ENCODE results near the gene SPON1.

The SPON1 gene

DNA sequence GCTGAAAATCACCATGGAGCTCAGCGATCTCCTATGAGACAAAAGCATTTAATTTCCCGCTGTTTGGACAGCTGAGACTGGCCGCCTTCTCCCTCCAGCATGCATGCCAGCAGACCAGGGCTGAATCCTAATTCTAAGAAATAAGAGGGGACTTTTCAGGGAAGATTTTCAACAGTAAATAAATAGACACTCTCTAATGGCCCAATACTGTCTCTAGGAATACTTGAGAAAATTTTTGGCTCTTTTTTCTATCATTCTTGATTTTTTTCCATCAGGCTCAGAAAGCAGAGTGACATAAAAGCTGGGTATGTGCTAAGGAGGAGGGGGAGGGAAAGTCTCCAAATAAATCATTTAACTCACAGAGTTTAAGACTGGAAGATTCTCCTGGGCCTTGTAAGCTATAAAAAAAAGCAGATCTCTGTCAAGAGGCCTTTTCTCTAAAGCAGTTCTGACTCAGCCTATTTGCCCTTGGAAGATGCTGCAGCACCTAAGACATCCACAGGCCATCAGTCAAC is 17.6 kb upstream of the SPON1 start:
- DNase-seq = no peak

DNA sequence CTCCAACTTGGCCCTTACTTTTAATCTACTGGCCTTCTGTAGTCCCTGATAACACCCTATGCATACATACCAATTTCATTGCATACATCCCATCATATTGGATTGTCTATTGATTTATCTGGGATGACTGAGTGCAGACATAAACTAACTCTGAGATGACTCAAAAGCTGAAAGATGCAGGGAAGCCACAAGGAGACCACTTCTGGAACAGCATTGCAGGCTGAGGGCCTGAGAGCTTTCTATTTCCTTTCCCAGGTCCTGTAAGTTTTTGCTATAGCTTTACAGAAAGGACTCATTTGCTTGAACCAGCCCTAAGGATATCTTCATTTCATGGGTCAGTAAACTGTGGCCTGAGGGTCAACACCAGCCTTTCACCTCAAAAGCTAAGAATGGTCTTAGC is 15.1 kb upstream of the SPON1 start:
- no peak for DNase-seq

DNA sequence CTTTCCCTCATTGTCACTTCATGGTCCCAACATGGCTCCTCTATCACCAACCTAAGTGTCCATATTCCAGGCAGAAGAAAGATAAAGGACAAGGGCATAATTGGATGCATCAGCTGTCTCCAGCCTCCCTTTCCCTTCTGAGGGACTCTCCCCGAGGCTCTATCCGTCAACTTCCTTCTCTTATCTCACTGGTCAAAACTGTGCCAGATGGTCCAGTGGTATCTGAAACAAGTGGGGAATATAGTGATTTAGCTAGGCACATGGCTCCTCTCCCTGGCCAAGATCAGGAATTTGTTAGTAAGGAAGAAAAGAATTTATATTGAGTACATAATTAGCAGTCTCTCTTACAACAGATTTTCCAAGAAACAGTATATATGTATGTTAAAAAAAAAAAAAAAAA is 12.6 kb upstream of the SPON1 start:
- DNase-seq = no peak

DNA sequence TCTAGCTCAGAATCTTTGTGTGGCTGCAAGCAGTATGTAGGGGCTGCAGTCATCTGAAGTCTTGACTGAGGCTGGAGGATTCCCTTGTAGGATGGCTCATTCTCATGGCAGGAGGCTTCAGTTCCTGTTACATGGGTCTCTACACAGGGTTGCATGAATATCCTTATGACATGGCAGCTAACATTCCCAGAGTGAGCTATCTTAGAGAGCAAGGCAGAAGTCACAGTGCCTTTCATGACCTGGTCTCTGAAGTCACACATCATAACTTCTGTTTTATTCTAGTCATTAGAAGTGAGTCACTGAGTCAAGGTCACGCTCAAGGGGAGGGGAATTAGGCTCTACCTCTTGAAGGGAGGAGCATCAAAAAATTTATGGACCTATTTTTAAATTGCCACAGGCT is 10.3 kb upstream of the SPON1 start:
- DNase-seq = no peak

DNA sequence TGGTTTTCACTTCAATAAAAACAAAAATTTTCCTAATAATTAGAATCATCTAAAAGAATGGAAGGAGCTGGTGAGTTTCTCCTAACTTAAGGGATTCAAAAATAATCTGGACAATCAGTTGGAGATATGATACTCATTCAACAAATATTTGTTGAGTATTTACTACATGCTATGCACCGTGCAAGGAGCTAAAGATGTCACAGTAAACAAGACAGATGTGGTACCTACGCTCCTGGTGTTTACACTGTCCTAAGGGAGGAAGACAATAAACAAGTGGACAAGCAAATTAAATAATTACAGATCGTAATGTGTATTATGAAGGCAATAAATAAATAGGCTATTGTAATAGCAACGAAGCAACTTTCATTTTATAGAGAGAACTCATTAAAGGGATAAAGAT is 9.9 kb upstream of the SPON1 start:
- no peak for DNase-seq

DNA sequence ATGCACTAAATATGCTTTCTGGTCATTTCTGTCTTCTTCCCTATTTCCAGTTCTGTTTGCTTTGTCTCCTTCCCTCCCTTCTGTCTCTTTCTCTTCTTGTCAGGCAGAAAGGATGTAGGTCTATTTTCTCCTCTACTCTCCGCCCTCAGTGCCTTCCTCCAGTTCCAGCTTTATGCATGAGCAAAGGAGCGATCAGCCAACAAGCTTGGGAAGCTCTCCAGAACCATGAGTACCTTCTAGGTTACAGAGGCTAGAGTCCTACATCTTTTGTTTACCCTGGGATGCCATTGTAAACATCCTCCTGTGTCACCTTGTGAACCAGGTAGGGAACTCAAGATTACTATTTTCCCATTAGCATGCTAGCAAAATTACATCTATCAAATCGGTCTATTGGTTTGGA is 7.9 kb upstream of the SPON1 start:
- no peak for DNase-seq

DNA sequence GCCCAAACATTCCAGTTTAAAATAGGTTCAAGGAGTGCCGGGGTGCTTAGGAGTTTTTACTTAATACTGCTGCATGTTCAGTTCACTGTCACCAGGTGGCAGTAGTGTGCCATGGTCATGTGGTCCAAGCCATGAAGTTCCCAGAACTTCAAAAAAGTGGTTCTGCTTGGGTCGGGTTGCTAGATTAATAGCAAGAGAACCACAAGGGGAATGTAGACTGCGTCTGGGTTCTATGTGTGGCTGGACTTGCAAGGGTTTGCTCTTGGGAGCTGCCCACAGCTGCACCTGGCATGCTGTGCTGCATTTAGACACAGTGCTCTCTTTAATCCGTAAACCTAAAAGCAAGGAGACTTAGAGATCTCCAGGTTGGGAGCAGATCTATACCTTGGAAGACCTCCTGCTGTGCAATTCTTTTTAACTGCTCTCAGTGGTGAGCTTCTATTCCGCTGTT is 6.5 kb upstream of the SPON1 start:
- no peak for DNase-seq

DNA sequence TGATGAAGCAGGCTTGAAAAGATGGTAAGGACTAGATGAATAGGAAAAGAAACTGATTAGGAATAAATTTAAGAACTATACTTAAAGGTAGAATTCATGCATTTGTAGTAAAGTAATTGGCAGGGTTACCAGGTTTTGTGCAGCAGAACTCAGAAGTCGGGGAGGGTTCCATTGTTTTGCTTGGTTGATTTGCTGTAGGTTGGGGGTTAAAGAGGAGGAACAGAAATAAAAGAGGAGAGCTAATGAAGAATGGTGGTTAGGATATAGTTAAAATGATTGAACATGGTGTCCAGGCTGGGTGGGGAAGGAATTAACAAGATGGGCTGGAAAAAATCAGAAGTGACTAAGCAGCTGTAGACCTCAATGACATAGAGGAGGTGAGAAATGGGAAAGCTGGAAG is 5.5 kb upstream of the SPON1 start:
- no peak for DNase-seq

DNA sequence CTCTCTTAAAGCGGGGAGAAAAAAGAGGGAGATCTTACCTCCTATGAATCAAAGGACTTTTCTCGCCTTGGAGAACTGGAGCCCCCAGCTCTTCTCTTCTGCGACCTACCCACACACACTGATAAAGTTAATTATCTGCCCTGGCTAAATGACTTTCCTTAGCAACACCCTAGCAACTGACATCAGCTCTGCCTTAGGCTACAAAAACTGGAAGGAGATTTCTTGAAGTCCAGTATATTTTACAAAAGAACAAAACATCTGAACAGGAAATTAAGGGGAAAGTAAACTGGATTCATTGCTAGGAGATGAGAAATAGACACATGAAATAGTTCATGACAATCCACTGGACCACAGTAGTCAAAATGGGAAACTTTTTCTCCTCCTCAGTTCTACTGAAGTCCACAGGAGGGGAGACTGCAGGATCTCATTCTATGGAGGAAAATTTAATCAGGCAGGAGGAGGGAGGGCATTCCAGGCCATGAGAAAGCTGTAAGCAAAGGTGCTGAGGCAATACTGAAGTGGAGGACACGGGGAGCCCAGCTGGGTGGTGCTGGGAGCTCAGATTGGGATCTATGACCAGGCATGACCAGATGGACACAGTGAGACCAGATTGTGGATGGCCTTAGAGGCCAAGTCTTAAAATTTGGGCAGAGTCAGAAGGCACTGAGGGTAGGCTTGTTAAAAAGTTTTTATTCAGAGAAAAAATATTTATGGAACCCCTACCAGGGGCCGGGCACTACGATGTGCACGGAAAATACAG is 3.7 kb upstream of the SPON1 start:
- no peak for DNase-seq

DNA sequence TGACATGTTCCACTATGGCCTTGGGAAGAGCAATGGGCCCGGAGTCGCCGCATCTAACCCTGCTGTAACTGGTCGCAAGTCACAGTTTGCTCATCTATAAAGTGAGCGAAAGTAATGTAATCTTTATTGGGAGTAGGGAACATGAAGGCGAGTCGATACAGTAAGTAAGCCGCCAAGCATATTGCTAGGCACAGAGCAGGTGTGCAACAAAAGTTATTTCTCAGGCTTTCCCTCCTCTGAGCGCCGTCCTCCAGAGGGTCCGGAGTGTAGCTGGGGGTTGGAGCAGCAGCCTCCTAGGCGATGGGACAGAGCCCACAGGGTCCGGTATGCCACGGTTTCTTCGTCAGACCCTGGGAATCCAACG is 343 bp upstream of the SPON1 start:
- DNase-seq = no peak

DNA sequence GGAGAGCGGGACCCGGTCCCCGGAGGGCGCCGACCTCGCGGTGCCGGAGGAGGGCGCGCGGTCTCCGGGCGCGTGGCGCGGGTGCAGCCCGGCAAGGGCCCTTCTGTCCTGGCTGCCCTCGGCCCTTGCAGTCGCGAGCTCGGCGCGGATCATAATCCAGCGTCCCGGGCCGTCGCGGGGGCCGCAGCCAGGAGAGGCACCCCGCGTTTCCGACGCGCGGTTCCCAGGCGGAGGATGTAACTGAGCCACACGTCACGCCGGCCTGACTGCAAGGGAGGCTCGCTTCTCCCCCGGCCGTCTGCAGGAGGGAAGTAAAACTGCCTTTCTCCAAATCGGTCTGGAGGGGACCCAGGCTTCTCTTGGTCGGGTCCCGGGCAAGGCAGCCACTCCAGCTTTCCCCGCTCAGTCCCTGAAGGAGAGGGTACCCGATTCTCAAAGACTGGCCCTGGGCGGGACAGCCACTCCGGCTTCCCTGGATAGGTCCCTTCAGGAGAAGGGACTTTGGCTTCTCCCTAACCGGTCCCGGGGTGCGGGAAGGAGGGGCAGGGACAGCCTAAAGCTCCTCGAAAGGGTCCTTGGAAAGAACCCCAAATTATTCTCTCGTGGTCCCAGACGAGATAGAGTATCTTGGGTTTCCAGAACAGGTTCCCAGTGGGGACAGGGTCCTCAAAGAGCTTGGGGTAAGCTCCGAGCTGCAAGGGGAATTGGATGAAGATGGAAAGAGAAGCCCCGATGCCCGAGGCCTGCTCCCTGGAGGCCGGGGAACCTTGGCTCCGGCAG is 836 bp downstream of the SPON1 start:
- no peak for DNase-seq

DNA sequence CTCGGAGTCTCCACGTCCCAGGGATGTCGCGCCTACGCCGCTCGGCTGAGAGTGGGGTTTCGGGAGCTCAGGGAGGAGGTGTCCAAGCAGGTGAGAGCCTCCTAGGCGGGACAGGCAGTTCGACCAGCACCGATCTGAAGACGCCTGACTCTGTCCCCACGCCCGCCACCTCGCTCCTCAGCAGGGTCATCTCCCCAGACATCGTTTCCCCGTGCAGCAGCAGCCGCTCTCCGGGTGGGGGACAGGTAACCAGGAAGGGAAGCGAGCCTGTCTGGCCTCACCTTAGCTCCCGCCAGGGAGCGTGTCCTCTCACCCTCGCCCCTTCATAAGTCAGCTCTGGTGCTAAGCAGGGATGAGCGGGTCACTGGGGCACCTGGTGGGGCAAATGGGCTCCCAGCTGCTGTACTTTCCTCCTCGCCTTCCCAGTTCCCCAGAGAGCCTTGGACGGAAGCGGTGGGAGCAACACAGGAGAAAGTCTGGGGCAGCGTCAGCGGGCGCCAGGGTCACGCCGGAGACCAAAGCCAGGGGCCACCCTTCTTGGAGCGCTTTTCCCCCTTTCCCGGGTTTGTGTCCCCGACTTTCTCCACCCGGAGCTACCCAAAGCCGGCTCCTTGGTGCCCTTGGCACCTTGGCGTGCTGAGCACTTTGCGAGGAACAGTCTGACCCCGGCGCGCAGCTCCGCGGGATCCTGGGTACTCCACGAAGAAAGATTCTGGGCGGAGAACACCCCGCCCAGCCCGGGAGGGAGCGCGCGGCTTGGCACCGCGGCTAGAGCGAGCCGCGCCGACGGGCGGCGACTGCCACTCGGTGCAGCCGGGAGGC is 1.6 kb downstream of the SPON1 start:
- DNase-seq = no peak

DNA sequence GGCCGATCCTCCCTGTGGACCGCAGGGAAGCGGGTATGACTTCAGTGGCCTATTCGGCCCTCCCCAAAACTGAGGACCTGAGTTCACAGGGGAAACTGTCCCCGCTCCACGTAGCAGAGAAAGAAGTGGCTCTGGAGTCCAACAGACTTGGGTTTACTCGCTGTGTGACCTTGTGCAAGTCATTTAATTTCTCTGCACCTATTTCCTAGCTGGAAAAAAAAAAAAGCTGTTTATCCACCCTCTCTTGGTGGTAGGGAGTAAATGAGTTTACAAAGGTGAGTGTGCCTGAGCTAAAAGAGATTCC is 2.2 kb downstream of the SPON1 start:
- DNase-seq = no peak

DNA sequence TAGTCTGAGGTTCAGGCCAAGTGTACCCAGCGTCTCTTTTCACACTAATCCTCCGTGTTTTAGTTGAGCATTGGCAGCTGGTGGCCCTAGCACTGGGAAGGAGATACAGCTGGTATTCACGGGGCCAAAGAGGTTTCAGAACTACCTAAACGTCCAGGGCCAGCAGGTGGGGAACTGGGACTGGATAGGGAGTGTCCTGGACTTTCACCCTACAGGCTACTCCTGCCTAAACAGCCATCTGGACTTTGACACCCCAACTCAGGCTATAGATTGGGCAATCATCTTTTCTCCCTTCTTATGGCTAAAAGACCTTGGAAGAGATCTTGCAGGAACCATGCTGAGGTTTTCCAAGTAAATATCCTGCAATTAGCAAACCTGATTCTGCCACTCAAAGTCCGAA is 2.8 kb downstream of the SPON1 start:
- no peak for DNase-seq

DNA sequence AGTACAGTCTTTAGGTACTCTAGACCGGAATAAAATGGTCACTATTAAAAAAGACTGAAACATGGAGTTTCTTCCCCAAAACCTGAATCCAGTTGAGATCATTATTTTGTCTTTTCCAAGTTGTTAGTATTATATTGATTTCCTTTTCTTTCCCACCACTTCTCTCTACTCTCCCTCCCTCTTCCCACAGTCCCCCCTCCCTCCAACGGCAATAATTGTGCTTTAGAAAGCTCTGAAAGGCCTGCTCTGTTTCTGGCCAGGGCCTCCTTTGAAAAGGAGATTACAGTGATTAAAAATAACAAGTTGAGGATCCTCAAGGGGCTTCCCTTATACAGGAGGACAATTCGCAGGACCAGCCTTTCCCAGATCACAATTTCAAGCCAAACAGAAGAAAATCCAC is 3.5 kb downstream of the SPON1 start:
- DNase-seq = no peak

DNA sequence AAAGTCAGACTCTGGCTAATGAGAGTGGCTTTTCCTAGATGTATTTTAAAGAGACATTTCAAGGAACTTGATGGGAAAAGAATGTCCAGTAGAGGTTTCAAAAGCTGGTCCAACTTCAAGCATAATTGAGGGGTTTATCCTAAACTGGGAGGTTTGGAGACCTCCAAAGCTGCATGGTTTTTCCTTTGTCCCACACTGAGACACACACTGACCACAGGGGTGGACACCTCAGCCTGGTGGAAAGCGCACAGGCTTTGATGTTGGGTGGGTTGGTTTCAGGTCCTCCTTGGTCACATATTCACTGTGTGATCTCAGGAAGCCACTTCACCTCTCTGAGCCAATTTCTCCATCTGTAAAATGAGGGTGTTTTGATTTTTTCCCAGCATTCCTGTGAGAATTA is 4.0 kb downstream of the SPON1 start:
- no peak for DNase-seq

DNA sequence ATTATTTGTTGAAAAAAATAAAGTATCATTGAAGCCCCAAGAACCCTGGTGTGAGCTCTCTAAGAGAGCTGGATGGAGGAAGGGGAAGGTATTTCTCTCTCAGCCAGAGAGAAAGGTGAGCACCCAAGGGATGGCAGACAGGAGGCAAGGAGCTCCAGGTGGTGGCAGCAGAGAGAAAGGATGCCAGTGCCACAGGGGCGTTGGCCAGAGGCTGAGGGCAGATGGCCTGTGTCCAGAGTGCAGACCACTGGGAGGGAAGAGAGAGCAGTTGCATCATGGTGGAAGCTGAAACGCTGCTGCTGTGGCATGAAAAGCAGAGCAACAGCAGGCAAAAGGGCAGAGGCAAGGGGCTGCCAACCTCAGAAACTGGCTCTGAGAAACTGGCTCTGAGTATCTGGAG is 8.5 kb downstream of the SPON1 start:
- no peak for DNase-seq

DNA sequence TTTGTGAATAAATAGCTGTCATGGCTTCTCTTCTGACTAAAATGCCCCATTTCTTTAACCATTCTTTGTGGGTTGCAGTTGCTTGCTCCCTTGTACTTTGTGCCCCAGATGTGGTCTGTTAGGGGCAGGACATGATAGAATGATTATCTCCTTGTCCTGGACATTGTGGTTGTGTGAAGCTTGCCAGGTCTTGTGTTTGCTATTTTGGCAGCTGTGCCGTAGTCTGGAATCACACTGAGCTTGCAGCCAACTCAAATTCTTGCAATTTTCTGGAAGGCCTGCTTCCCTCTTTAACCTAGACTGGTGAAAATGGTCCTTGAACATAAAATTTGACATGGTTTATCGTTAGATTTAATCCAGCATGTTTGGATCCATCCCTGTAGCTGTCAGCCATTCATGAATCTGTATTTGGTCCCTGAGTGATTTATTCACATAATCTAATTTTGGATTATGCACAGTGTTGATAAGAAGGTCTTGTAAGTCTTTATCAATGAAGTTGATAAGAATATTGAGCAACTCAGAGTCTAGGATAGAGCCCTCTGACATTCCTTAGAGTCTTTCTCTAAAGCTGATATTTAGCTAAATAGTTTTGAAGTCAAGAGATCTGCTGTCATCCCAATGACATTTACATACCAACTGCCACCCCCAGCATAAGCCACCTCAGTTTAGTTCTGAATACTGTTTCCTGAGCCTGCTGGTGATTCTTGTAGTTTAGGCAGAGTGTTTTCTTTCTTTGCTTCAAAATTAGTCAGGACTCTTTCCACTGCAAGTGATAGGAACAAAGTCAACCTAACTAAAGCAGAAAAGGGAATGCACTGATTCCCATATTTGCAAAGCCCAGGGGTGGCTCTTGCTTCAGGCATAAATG is 9.8 kb downstream of the SPON1 start:
- DNase-seq = no peak

DNA sequence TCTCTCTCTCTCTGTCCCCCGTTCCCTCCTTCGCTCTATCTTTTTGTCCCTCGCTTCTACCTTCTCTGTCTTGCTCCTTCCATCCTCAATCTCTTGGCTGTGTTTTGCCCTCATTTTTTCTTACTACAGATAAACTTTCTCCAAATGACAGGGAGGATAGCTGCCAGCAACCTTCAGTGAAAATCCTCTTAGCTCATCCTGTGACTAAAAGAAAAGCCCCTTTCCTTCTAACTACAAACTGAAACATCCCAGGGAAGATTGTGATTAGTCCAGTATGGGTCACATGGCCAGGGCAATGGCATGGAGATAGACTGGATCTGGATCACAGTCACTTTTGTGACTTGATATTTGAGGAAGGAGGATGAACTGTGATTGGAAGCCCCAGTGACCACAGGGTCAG is 10.4 kb downstream of the SPON1 start:
- no peak for DNase-seq

DNA sequence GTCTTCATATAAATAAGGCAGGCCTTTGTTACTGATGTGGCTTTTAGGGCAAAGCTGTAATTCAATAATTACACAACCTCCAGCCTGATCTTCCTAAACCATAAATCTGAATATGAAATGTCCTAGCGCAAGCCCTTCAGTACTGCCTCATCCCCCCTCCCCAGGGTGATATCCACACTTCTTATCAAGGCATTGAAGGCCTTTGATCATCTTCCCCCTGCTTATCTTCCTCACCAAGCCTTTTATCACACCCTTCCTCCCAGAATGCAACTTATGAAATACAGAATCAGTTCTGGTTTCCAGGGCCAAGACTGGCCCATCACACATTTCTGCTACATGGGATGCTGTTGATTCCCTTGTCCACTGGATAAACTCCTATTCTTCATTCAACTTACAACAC is 12.1 kb downstream of the SPON1 start:
- DNase-seq = no peak

DNA sequence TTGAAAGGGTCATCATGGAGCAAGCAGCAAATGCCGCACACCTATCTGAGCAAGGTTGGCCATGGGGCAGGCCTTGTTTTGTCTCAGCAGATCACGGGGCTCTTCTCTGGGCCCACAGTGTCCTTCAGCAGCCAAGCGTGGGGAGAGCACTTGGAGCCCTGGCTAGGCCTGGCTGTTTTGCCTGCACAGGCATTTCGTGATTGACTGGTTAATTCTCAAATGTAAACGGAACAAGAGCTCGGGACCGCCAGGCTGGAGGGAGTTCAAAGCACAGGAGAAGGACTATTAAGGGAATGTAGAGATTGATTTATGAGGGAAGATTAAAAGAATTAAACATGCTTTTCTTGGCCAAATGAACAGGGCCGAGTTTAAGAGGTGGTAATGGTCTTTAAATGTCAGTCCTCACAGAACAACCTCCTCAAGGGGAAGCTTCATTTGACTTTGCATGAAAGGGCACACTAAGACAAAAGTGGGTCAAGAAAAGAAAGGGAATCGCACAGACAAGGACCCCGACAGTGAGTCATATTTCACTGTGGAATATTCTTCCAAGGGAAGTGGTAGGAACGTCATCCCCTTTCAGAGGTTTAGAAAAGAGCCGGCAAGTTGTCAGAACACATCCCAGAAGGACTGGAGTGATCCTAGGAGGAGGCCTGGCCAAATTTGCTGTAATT is 20.7 kb downstream of the SPON1 start:
- no peak for DNase-seq

All from NCI-H2081 treated with DMSO at 0.1 percent for 48 hours (cell line).